Prostate gland (tissue), 2 donors: Measurements from ENCODE around the gene TJP1.

Experiments
- POLR2A ChIP-seq: fragments of 450-650 bp; IDR thresholded peaks from one replicate; pipeline ENCODE4 v1.6.1; 2016; ENCODE audit warnings: antibody characterized with exemption, mild to moderate bottlenecking
- POLR2AphosphoS5 ChIP-seq: sonication (generic); formaldehyde crosslinking; IDR thresholded peaks from one replicate; pipeline ENCODE4 v1.6.1; 2017; ENCODE audit warnings: antibody characterized with exemption
- TF ChIP-seq, protein P1 (sequence below), 4 experiments: fragments of 200-600 bp in 2 of 4; fragments of 450-650 bp in 2 of 4; sonication (generic) in 2 of 4; IDR thresholded peaks; 1 replicate in 3 of 4; 2 replicates in 1 of 4; pipeline ENCODE4 v1.5.1; 2016 to 2019; ENCODE audit warnings: antibody characterized with exemption in 4 of 4, mild to moderate bottlenecking in 2 of 4, moderate library complexity in 2 of 4

DNA sequence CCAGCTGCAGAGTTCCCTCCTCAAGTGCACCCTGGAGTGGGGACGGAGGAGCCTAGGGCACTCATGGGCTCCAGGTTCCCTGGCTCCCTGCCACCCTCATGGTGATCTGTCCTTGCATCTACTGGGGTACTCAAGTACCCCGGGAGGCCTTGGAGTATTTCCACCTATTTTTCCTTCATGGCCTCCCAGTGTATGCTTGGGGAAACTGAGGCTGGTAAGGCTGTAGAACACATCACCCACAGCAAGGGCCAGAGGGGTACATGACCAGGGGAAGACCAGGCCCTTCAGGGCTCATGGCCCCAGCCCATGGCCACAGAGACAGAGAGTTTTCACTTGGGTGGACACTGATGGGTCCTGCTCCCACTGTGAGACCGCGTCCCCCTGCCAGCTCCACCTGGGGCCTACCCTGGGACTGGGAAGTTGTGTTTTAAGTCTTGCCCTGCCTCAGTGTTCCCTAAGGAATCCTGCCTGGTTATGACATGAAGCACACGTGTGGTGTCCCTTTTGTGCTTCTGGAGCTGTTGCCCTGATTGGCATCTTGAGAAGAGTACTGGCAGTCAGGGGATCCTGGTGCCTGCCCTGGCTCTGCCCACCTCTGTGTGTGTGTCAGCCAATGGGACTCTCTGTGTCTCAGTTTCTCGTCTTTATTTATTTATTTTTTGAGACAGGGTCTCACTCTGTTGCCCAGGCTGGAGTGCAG is 132.8 kb downstream of the TJP1 start:
- TF ChIP-seq POLR2A (no peak), POLR2AphosphoS5 (no peak)
- TF ChIP-seq, protein P1, sequence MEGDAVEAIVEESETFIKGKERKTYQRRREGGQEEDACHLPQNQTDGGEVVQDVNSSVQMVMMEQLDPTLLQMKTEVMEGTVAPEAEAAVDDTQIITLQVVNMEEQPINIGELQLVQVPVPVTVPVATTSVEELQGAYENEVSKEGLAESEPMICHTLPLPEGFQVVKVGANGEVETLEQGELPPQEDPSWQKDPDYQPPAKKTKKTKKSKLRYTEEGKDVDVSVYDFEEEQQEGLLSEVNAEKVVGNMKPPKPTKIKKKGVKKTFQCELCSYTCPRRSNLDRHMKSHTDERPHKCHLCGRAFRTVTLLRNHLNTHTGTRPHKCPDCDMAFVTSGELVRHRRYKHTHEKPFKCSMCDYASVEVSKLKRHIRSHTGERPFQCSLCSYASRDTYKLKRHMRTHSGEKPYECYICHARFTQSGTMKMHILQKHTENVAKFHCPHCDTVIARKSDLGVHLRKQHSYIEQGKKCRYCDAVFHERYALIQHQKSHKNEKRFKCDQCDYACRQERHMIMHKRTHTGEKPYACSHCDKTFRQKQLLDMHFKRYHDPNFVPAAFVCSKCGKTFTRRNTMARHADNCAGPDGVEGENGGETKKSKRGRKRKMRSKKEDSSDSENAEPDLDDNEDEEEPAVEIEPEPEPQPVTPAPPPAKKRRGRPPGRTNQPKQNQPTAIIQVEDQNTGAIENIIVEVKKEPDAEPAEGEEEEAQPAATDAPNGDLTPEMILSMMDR (IDR thresholded peaks at IDR 0.05), result no peak
